SU-DHL-6 (cell line): ENCODE data around the gene LDAH.

Source experiments
- H2AFZ ChIP-seq: fragments of 200-600 bp; sonication (generic); 2 replicates; pipeline ENCODE4 v1.6.1; 2014; ENCODE audit warnings: low read depth, mild to moderate bottlenecking, moderate library complexity, mixed read lengths, antibody characterized with exemption, low read length; ENCODE audit not compliant: severe bottlenecking
- H3F3A ChIP-seq: fragments of 200-600 bp; shearing (Covaris generic); 2 replicates; pipeline ENCODE4 v1.6.0; 2016; ENCODE audit warnings: antibody characterized with exemption, mild to moderate bottlenecking; ENCODE audit not compliant: insufficient read depth
- H3K27ac ChIP-seq: fragments of 200-600 bp; sonication (generic); 2 replicates; pipeline ENCODE4 v1.5.1; 2016; ENCODE audit warnings: low read depth, mild to moderate bottlenecking, low read length, moderate library complexity, mixed read lengths
- H3K27me3 ChIP-seq: fragments of 200-600 bp; sonication (generic), shearing (Covaris generic); 2 replicates; pipeline ENCODE4 v1.6.0; 2014; ENCODE audit warnings: mild to moderate bottlenecking, low read length
- H3K36me3 ChIP-seq: fragments of 200-600 bp; sonication (generic); 2 replicates; pipeline ENCODE4 v1.6.1; 2014; ENCODE audit warnings: mild to moderate bottlenecking, low read length, mixed read lengths
- H3K4me2 ChIP-seq: fragments of 300-600, 200-600 bp; shearing (Covaris generic), sonication (generic); 2 replicates; pipeline ENCODE4 v1.6.0; 2014; ENCODE audit warnings: low read length, low read depth, mild to moderate bottlenecking; ENCODE audit not compliant: poor library complexity, severe bottlenecking
- H3K4me3 ChIP-seq: fragments of 200-600 bp; sonication (generic); 2 replicates; pipeline ENCODE4 v1.5.1; 2014; ENCODE audit warnings: antibody characterized with exemption, low read length, mild to moderate bottlenecking, mixed read lengths; ENCODE audit not compliant: insufficient read depth, poor library complexity, severe bottlenecking
- H3K79me2 ChIP-seq: fragments of 200-600 bp; sonication (generic); 2 replicates; pipeline ENCODE4 v1.6.1; 2014; ENCODE audit warnings: mild to moderate bottlenecking, low read length, moderate library complexity; ENCODE audit not compliant: insufficient read depth
- H3K9ac ChIP-seq: fragments of 200-600 bp; sonication (generic); 2 replicates; pipeline ENCODE4 v1.7.0; 2014; ENCODE audit warnings: mild to moderate bottlenecking, low read length
- H3K9me2 ChIP-seq: fragments of 200-600 bp; sonication (generic); replicated peaks from 2 replicates; pipeline ENCODE4 v1.6.1; 2014; ENCODE audit warnings: low read length; ENCODE audit not compliant: insufficient read depth
- H3K9me3 ChIP-seq: fragments of 200-600 bp; sonication (generic); 2 replicates; pipeline ENCODE4 v1.6.1; 2014; ENCODE audit warnings: low read length, mixed read lengths; ENCODE audit not compliant: insufficient read depth
- H4K20me1 ChIP-seq: fragments of 200-600 bp; sonication (generic); 2 replicates; pipeline ENCODE4 v1.6.1; 2014; ENCODE audit warnings: low read depth, mild to moderate bottlenecking, antibody characterized with exemption, low read length, moderate library complexity, mixed read lengths
- EZH2phosphoT487 ChIP-seq: fragments of 200-600 bp; sonication (generic), shearing (Covaris generic); conservative IDR thresholded peaks from 2 replicates; pipeline ENCODE4 v1.6.1; 2018; ENCODE audit warnings: mild to moderate bottlenecking, antibody characterized with exemption, low read length, moderate library complexity, mixed read lengths
- TF ChIP-seq, protein P1 (sequence below): fragments of 200-600 bp; sonication (generic); IDR thresholded peaks from one replicate; pipeline ENCODE4 v1.5.1; 2017; ENCODE audit warnings: antibody characterized with exemption, mild to moderate bottlenecking, low read length, moderate library complexity; ENCODE audit not compliant: insufficient read depth, poor library complexity, severe bottlenecking

LDAH gene

DNA sequence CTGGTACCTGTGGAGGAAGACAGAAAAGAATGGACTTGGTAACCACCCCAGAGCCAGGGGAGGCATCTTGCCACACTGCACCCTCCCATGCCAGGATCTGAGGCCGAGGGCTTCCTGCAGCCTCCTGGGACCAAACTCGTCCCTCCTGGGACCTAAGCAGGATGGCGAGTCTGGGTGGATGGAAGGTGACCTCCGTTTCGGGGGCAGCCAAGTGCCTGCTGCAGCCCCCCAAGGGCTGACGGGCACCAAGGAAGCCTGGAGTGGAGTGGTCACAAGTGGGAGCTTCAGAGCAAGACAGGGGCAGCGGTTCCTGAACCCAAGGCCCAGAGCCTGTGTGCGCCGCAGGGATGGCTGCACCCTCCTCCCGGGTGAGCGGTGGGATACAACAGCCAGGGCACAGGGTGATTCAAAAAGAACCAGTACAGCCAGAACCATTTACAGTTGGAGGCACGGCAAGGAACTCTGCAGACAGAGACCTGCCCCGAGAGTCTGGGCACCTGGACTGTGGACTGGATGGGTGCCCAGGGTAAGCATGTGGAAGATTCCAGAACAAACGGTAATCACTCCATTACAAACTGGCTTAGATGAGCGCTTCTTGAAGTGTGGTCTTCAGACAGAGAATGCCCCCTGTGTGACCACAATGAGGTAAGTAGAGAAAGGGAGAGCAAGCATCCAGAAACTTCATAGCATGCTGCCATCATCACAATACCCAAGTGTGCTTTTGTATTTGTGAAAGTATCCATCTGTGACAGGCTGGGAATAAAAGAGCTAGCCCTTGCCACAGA lies 184.1 kb downstream of the LDAH start:
- Histone ChIP-seq H4K20me1 (no peaks in the 10 kb centered on the region), H3K79me2 (no peaks in the 10 kb centered on the region), H3K9me2 (no peaks in the 10 kb centered on the region), H3K27ac (no peak overlapping the region), H3K36me3 (no peaks in the 10 kb centered on the region), H3K4me2 (no peak overlapping the region), H2AFZ (no peak overlapping the region), H3K9ac (no peak overlapping the region), H3K9me3 (no peaks in the 10 kb centered on the region), H3F3A (no peaks in the 10 kb centered on the region), H3K27me3 (no peaks in the 10 kb centered on the region), H3K4me3 (no peak overlapping the region)
- no peak for TF ChIP-seq EZH2phosphoT487
- TF ChIP-seq, protein P1, sequence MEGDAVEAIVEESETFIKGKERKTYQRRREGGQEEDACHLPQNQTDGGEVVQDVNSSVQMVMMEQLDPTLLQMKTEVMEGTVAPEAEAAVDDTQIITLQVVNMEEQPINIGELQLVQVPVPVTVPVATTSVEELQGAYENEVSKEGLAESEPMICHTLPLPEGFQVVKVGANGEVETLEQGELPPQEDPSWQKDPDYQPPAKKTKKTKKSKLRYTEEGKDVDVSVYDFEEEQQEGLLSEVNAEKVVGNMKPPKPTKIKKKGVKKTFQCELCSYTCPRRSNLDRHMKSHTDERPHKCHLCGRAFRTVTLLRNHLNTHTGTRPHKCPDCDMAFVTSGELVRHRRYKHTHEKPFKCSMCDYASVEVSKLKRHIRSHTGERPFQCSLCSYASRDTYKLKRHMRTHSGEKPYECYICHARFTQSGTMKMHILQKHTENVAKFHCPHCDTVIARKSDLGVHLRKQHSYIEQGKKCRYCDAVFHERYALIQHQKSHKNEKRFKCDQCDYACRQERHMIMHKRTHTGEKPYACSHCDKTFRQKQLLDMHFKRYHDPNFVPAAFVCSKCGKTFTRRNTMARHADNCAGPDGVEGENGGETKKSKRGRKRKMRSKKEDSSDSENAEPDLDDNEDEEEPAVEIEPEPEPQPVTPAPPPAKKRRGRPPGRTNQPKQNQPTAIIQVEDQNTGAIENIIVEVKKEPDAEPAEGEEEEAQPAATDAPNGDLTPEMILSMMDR: no peak

GRCh38 chr2:20638014-20638413 lies 184.9 kb downstream of the LDAH start:
- H3K9me2 ChIP-seq: no peaks in the 10 kb centered on the region
- TF ChIP-seq EZH2phosphoT487: no peak
- TF ChIP-seq, protein P1: no peak
- H3K4me2 ChIP-seq: no peak overlapping the region
- no peaks in the 10 kb centered on the region for H3K79me2 ChIP-seq
- H2AFZ ChIP-seq: no peak overlapping the region
- no peaks in the 10 kb centered on the region for H3K27me3 ChIP-seq
- H3K4me3 ChIP-seq: no peak overlapping the region
- H3F3A ChIP-seq: no peaks in the 10 kb centered on the region
- no peaks in the 10 kb centered on the region for H3K9me3 ChIP-seq
- no peak overlapping the region for H3K9ac ChIP-seq
- no peak overlapping the region for H3K27ac ChIP-seq
- no peaks in the 10 kb centered on the region for H3K36me3 ChIP-seq
- H4K20me1 ChIP-seq: no peaks in the 10 kb centered on the region

DNA sequence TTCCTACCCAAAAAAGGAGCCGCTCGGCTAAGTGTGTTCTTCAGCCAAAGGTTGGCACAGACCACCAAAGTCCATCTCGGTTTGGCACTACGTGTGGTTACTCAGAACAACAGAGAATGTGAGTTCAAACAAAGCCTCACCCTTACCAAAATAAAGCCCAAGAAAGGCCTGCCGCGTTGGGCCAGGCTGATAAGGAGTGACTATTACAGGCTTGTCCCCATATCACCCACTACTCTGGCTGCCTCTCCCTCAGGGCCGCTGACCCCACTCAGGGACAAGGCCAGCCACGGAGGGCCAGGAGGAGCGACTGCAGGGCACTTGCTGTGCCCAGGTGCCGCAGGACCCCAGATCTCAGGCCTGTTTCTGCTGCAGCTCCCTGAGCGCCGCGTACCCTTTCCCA lies 185.8 kb downstream of the LDAH start:
- H3K9me2 ChIP-seq: no peaks in the 10 kb centered on the region
- H3K36me3 ChIP-seq: no peaks in the 10 kb centered on the region
- no peak overlapping the region for H3K4me3 ChIP-seq
- no peaks in the 10 kb centered on the region for H3K27me3 ChIP-seq
- no peak overlapping the region for H2AFZ ChIP-seq
- no peaks in the 10 kb centered on the region for H4K20me1 ChIP-seq
- H3K4me2 ChIP-seq: no peak overlapping the region
- TF ChIP-seq, protein P1: no peak
- no peak for TF ChIP-seq EZH2phosphoT487
- no peak overlapping the region for H3K27ac ChIP-seq
- no peaks in the 10 kb centered on the region for H3K9me3 ChIP-seq
- H3K79me2 ChIP-seq: no peaks in the 10 kb centered on the region
- H3F3A ChIP-seq: no peaks in the 10 kb centered on the region
- H3K9ac ChIP-seq: no peak overlapping the region
